ENCODE data around the gene SLC5A3.

GRCh38 chr21:34086887-34087306 is 13.5 kb downstream of the SLC5A3 start:
- TF ChIP-seq CTCF (IDR thresholded peaks at IDR 0.05) (no peak), POLR2A (IDR thresholded peaks at IDR 0.05) (no peak)

All from heart left ventricle (tissue), 13 donors.